ENCODE results near the gene EIF2B1. TPM values are rescaled to one million over a fixed set of nuclear protein-coding genes. Genes with fewer than 3 reads are reported as not detected.

Gene EIF2B1
- total and polyA plus RNA-seq, 11 donors = 17.0 to 109 (median 30.1) TPM

- Histone ChIP-seq H3K4me3 (no peak overlapping the region), H3K27ac (peak overlapping the region in 1 of 12 donors; percentile 19), H3K4me1 (peaks cover 0 to 21% (median 1%) of the 10 kb centered on the region in 12 donors), H3K27me3 (no peaks in the 10 kb centered on the region), H3K36me3 (peaks cover 0 to 86% (median 76%) of the 10 kb centered on the region in 9 donors), H3K9me3 (no peaks in the 10 kb centered on the region)
- 44 to 67% (median 53%) methylated on average over 5 of the region's 5 CpGs for WGBS, 4 donors
- intact Hi-C loops (cut with DNase I) = loop anchor here in 1 of 10 donors (10.0 kb wide), 1 partner anchor 319 kb away; the partner anchor contains the start of genes CCDC92 and ZNF664
- peak; percentile 82 to 95 (median 92) for ATAC-seq
- TF ChIP-seq CTCF (IDR thresholded peaks at IDR 0.05) = no peak
- TF ChIP-seq POLR2A (IDR thresholded peaks at IDR 0.05) = no peak
- peak in 4 of 5 donors; percentile 58 to 74 (median 66) for DNase-seq
Observed at GRCh38 chr12:123655420-123655819, 21.9 kb upstream of the EIF2B1 start.

DNA sequence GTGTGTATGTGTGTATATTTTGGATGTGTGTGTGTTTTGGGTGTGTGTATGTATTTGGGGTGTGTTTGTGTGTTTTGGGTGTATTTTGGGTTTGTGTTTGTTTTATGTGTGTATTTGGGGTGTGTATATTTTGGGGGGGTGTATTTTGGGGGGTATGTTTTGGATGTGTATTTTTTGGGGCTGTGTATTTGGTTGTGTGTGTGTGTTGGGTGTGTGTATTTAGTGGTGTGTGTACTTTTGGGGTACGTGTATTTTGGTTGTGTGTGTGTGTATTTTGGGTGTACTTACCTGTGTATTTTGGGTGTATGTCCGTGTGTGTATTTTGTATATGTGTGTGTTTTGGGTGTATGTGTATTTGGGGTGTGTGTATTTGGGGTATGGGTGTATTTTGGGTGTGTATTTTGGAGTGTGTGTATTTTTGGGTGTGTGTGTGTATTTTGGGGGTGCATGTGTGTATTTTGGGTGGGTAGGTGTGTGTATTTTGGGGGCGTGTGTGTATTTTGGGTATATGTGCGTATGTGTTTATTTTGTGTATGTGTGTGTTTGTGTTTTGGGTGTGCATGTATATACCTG lies 20.7 kb upstream of the EIF2B1 start:
- H3K4me1 ChIP-seq = peaks cover 0 to 9% (median 1%) of the 10 kb centered on the region in 12 donors
- DNase-seq = no peak
- H3K27me3 ChIP-seq = no peaks in the 10 kb centered on the region
- no peak for ATAC-seq
- H3K27ac ChIP-seq = no peak overlapping the region
- H3K9me3 ChIP-seq = no peaks in the 10 kb centered on the region
- intact Hi-C loops (cut with DNase I) = loop anchor here in 1 of 10 donors (10.0 kb wide), 1 partner anchor 321 kb away; the partner anchor contains the start of genes CCDC92 and ZNF664
- no peak overlapping the region for H3K4me3 ChIP-seq
- no peak for TF ChIP-seq CTCF (IDR thresholded peaks at IDR 0.05)
- no peak for TF ChIP-seq POLR2A (IDR thresholded peaks at IDR 0.05)
- peaks cover 0 to 84% (median 75%) of the 10 kb centered on the region in 9 donors for H3K36me3 ChIP-seq
- WGBS, 4 donors = 90 to 97% (median 95%) methylated on average over 4 of the region's 4 CpGs

DNA sequence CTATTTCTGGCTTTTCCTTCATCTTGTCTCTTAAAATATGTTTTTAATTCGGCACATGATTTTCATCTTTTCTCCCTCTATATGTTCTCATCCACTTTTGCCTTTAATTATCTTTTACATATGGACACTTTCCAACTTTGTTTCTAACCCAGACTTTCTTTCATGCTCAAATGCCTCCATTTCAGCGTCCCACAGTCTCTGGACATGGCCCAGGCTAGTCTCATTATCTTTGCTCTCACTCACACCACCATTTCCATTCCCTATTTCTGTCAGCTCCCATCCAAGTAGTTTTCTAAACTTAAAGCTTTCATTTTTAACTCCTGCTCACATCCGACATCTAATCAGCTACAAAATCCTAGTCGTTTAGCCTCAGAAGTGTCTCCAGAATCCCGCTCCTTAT lies 14.9 kb upstream of the EIF2B1 start:
- H3K9me3 ChIP-seq = no peaks in the 10 kb centered on the region
- H3K4me1 ChIP-seq = no peaks in the 10 kb centered on the region
- no peaks in the 10 kb centered on the region for H3K27me3 ChIP-seq
- ATAC-seq (no peak), DNase-seq (no peak)
- TF ChIP-seq POLR2A (IDR thresholded peaks at IDR 0.05) (no peak), CTCF (IDR thresholded peaks at IDR 0.05) (no peak)
- no peak overlapping the region for H3K27ac ChIP-seq
- WGBS, 4 donors = 87 to 96% (median 91%) methylated on average over 5 of the region's 5 CpGs
- intact Hi-C loops (cut with DNase I) = no loop called here
- no peak overlapping the region for H3K4me3 ChIP-seq
- peaks cover 0 to 96% (median 84%) of the 10 kb centered on the region in 9 donors for H3K36me3 ChIP-seq

GRCh38 chr12:123645878-123646277 lies 12.4 kb upstream of the EIF2B1 start:
- 84 to 90% (median 89%) methylated on average over 5 of the region's 5 CpGs for WGBS, 4 donors
- H3K4me1 ChIP-seq = no peaks in the 10 kb centered on the region
- DNase-seq (no peak), ATAC-seq (no peak)
- H3K4me3 ChIP-seq = no peak overlapping the region
- no peaks in the 10 kb centered on the region for H3K9me3 ChIP-seq
- H3K27me3 ChIP-seq = no peaks in the 10 kb centered on the region
- TF ChIP-seq POLR2A (IDR thresholded peaks at IDR 0.05) (no peak), CTCF (IDR thresholded peaks at IDR 0.05) (no peak)
- peaks cover 0 to 96% (median 81%) of the 10 kb centered on the region in 9 donors for H3K36me3 ChIP-seq
- intact Hi-C loops (cut with DNase I) = no loop called here
- H3K27ac ChIP-seq = no peak overlapping the region
